ENCODE results near the gene CDYL2.

DNA sequence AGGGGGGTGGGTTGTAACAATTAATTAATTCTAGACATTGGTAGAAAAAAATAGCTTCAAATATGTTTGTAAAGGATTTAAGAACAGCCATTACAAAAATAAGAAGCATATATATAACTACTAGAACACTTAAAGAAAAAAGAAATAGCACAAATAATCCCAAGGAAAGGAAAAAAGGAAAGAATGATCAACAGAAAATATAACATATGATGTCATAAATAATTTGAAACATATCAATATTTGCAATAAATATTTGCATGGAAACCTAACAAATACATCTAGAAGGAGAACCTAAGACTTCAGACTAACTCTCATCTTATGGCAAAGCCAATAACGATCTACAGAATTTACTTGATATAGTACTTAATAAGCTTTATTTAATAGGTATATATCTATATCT is 28.9 kb downstream of the CDYL2 start:
- TF ChIP-seq, protein P1, sequence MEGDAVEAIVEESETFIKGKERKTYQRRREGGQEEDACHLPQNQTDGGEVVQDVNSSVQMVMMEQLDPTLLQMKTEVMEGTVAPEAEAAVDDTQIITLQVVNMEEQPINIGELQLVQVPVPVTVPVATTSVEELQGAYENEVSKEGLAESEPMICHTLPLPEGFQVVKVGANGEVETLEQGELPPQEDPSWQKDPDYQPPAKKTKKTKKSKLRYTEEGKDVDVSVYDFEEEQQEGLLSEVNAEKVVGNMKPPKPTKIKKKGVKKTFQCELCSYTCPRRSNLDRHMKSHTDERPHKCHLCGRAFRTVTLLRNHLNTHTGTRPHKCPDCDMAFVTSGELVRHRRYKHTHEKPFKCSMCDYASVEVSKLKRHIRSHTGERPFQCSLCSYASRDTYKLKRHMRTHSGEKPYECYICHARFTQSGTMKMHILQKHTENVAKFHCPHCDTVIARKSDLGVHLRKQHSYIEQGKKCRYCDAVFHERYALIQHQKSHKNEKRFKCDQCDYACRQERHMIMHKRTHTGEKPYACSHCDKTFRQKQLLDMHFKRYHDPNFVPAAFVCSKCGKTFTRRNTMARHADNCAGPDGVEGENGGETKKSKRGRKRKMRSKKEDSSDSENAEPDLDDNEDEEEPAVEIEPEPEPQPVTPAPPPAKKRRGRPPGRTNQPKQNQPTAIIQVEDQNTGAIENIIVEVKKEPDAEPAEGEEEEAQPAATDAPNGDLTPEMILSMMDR (IDR thresholded peaks at IDR 0.05): no peak
- TF ChIP-seq POLR2A (IDR thresholded peaks at IDR 0.05) (no peak), EP300 (IDR thresholded peaks at IDR 0.05) (no peak)
